Natural killer cell (primary cell): ENCODE data around the gene NMT2. TPM values are rescaled to one million over a fixed set of nuclear protein-coding genes. Genes with fewer than 3 reads are reported as not detected.

Experiments used
- ATAC-seq, 3 donors: fragments of 150-1000 bp in 2 of 3; fragments of 200-7000 bp in 1 of 3; cut with Tn5 transposase; 1 replicate in 1 of 3; 2 replicates in 2 of 3; pipeline ENCODE4 v1.10.0; 2021; ENCODE audit warnings: mild to moderate bottlenecking in 2 of 3, moderate library complexity in 2 of 3
- DNase-seq, 2 donors: peaks; one replicate each; pipeline versions ENCODE4 v3.0.0 to v3.0.0-alpha.2; 2013 to 2021; ENCODE audit warnings: mixed read lengths in 1 of 2
- H3K27ac ChIP-seq: one replicate; pipeline ENCODE4 v1.5.1; 2013; ENCODE audit warnings: mild to moderate bottlenecking, low read length
- H3K27me3 ChIP-seq: one replicate; pipeline ENCODE4 v1.6.1; 2013; ENCODE audit warnings: low read length; ENCODE audit not compliant: control insufficient read depth, insufficient read depth
- H3K36me3 ChIP-seq: one replicate; pipeline ENCODE4 v1.6.1; 2013; ENCODE audit warnings: low read length; ENCODE audit not compliant: control insufficient read depth, insufficient read depth
- H3K4me1 ChIP-seq: one replicate; pipeline ENCODE4 v1.6.1; 2013; ENCODE audit warnings: low read length; ENCODE audit not compliant: control insufficient read depth, insufficient read depth
- H3K4me3 ChIP-seq: one replicate; pipeline ENCODE4 v1.5.1; 2013; ENCODE audit warnings: low read length
- H3K9me3 ChIP-seq: one replicate; pipeline ENCODE4 v1.6.1; 2013; ENCODE audit warnings: low read length; ENCODE audit not compliant: control insufficient read depth, insufficient read depth
- H3K27ac Mint-ChIP-seq, 2 donors: one replicate each; pipeline ENCODE4 v1.8.0; 2022; ENCODE audit warnings: mild to moderate bottlenecking in 2 of 2, mixed read lengths in 2 of 2, moderate library complexity in 1 of 2
- H3K27me3 Mint-ChIP-seq, 2 donors: one replicate each; pipeline ENCODE4 v1.8.0; 2022; ENCODE audit warnings: low read depth in 2 of 2, mixed read lengths in 2 of 2
- H3K36me3 Mint-ChIP-seq: one replicate; pipeline ENCODE4 v1.8.0; 2022; ENCODE audit warnings: mixed read lengths
- H3K4me1 Mint-ChIP-seq, 2 donors: one replicate each; pipeline ENCODE4 v1.8.0; 2022; ENCODE audit warnings: mixed read lengths in 2 of 2
- H3K4me3 Mint-ChIP-seq: one replicate; pipeline ENCODE4 v1.8.0; 2022; ENCODE audit warnings: mild to moderate bottlenecking, moderate library complexity, mixed read lengths
- H3K9me3 Mint-ChIP-seq, 2 donors: one replicate each; pipeline ENCODE4 v1.8.0; 2022; ENCODE audit warnings: mixed read lengths in 2 of 2
- CTCF ChIP-seq: fragments of 200-600 bp; IDR thresholded peaks from one replicate; pipeline ENCODE4 v1.8.0; 2022; ENCODE audit warnings: antibody characterized with exemption
- WGBS: methylation state at CpG from one replicate; pipeline ENCODE4 v1.1.7; 2013; ENCODE audit warnings: missing lambda C conversion rate; ENCODE audit not compliant: insufficient coverage; 5-methylcytosine and 5-hydroxymethylcytosine counted together
- intact Hi-C: fragments of 100-400 bp; cut with micrococcal nuclease; formaldehyde crosslinking; loops from one replicate; pipeline ENCODE4 v1.14.2; 2022
- total RNA-seq, 4 donors: library from RNA; stranded (reverse); fragments of 120-200 nt in 1 of 4; gene quantifications; one replicate each; pipeline versions ENCODE4 v1.2.3 to v1.2.4, GENCODE V29; 2013 to 2022

NMT2 gene
- total RNA-seq, 3 donors from 2014 or later (not counting 1 experiment from before 2014, with no cell fraction given): 18.9 to 34.9 (median 28.8) TPM

GRCh38 chr10:15155978-15156656 lies 12.4 kb downstream of the NMT2 start:
- intact Hi-C loops: no loop called here
- no peaks in the 10 kb centered on the region for H3K9me3 ChIP-seq
- 91% methylated on average over 6 of the region's 14 CpGs for WGBS
- Mint-ChIP-seq H3K9me3 (no peaks in the 10 kb centered on the region), H3K27ac (no peak overlapping the region), H3K36me3 (no peaks in the 10 kb centered on the region), H3K27me3 (no peaks in the 10 kb centered on the region), H3K4me3 (no peak overlapping the region), H3K4me1 (peaks cover 21 to 30% of the 10 kb centered on the region in 2 donors)
- TF ChIP-seq CTCF: no peak
- H3K27ac ChIP-seq: no peak overlapping the region
- H3K27me3 ChIP-seq: no peaks in the 10 kb centered on the region
- no peak for DNase-seq
- H3K4me3 ChIP-seq: no peak overlapping the region
- H3K4me1 ChIP-seq: no peaks in the 10 kb centered on the region
- ATAC-seq: no peak
- no peaks in the 10 kb centered on the region for H3K36me3 ChIP-seq

- Mint-ChIP-seq H3K4me3 (no peak overlapping the region), H3K27ac (no peak overlapping the region), H3K9me3 (no peaks in the 10 kb centered on the region), H3K27me3 (no peaks in the 10 kb centered on the region), H3K36me3 (no peaks in the 10 kb centered on the region), H3K4me1 (peaks cover 14 to 21% of the 10 kb centered on the region in 2 donors)
- TF ChIP-seq CTCF: no peak
- H3K36me3 ChIP-seq: no peaks in the 10 kb centered on the region
- H3K27me3 ChIP-seq: no peaks in the 10 kb centered on the region
- no peak for DNase-seq
- ATAC-seq: no peak
- H3K4me1 ChIP-seq: no peaks in the 10 kb centered on the region
- no peak overlapping the region for H3K27ac ChIP-seq
- no peak overlapping the region for H3K4me3 ChIP-seq
- H3K9me3 ChIP-seq: no peaks in the 10 kb centered on the region
- intact Hi-C loops: no loop called here
Observed at GRCh38 chr10:15152556-15152955, 15.9 kb downstream of the NMT2 start.

- Mint-ChIP-seq H3K27ac (no peak overlapping the region), H3K36me3 (no peaks in the 10 kb centered on the region)
Observed at GRCh38 chr10:15150563-15150962, 17.9 kb downstream of the NMT2 start.

More at GRCh38 chr10:15150563-15150962, 17.9 kb downstream of the NMT2 start:
- H3K9me3 Mint-ChIP-seq: no peaks in the 10 kb centered on the region
- TF ChIP-seq CTCF: no peak
- intact Hi-C loops: no loop called here
- ATAC-seq: no peak
- H3K4me3 Mint-ChIP-seq: no peak overlapping the region
- Histone ChIP-seq H3K4me3 (no peak overlapping the region), H3K9me3 (no peaks in the 10 kb centered on the region), H3K27me3 (no peaks in the 10 kb centered on the region), H3K4me1 (peaks cover 3% of the 10 kb centered on the region), H3K36me3 (no peaks in the 10 kb centered on the region), H3K27ac (no peak overlapping the region)
- no peak for DNase-seq
- H3K4me1 Mint-ChIP-seq: peaks cover 24 to 27% of the 10 kb centered on the region in 2 donors
- H3K27me3 Mint-ChIP-seq: no peaks in the 10 kb centered on the region
- 98% methylated on average over 7 of the region's 7 CpGs for whole genome bisulfite sequencing
